Cerebellar cortex (tissue), 1 donor: Measurements from ENCODE around the gene GPC5.

Experiments
- DNase-seq: peaks from one replicate; pipeline ENCODE4 v3.0.0-alpha.2; 2015; ENCODE audit warnings: low spot score

GPC5 gene

DNA sequence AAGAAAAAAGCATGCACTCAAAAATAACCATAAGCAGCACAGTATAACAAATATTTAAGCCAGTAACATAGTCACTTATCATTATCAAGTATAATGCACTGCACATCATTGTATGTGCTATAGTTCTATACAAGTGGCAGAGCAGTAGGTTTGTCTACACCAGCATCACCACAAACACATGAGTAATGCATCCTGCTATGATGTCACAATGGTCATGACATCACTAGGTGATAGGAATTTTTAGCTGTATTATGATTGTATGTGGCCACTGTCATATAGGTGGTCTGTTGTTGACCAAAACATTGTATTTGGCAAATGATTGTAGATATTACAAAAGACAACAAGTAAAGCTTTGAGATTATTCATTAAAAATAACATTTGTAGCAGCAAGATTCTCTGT is 967.5 kb downstream of the GPC5 start:
- no peak for DNase-seq

DNA sequence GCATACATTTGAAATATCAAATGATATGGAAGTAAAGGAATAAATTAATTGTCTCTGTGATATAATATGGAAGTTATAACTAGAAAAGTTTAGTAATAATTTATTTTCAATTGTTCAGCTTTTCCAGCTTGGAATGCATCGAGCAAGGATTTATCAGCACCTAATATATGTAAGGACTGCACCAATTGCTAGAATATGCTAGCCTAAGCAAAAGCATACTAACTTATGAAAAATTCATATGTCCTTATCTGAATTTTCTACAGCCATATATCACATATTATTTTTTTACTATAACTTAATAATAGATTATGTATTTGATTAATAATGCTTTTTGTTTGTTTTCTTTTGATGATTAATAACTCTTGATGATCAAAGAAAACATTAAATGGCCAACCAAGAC is 979.0 kb downstream of the GPC5 start:
- DNase-seq: no peak

DNA sequence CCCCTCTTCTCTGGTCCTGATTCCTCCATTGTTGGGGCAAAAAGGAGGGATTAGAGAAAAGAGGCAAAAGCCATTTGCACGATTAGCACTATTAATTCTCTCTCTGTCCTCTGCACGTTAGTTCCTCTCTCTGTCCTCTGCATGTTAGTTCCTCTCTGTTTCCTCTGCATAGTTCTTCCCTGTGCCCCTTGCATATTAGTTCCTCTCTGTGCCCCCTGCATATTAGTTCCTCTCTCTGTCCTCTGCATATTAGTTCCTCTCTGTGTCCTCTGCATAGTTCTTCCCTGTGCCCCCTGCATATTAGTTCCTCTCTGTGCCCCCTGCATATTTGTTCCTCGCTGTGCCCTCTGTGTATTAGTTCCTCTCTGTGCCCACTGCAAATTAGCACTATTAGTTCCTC is 981.0 kb downstream of the GPC5 start:
- no peak for DNase-seq

DNA sequence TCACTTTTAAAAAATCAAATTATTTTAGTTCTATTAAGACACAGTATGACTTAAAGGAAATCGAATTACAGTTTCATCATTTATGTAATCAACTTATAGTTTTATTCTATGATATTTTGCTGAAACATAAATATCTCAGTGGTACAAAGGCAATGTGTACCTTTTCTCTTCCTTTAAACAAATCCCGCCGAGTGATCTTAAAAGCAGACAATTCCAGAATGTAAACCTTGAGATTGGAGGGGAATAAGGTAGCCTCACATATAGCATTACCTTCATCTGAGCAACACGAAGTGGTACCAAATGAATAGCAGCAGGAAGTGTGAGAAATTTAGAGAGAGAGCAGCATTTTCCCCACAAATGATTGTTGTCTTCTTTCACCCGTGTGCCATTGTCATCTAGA is 986.0 kb downstream of the GPC5 start:
- no peak for DNase-seq

DNA sequence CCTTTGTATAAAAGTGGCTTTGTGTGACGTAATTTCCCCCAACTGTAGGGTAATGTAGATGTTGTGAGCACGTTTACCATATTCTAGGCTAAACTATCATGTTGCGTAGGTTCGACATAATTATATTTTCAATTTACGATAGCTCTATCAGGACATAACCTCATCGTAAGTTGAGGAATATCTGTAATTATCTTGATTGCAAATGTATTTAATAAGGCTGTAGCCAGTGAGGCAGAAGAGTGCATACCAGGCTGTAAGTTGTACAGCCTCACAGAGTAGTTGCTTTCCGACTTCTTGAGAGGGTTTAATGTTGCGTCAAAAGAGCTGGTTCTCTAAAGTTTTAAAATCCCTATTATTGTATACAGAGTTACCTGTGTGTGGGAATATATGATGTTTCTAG is 988.8 kb downstream of the GPC5 start:
- no peak for DNase-seq

DNA sequence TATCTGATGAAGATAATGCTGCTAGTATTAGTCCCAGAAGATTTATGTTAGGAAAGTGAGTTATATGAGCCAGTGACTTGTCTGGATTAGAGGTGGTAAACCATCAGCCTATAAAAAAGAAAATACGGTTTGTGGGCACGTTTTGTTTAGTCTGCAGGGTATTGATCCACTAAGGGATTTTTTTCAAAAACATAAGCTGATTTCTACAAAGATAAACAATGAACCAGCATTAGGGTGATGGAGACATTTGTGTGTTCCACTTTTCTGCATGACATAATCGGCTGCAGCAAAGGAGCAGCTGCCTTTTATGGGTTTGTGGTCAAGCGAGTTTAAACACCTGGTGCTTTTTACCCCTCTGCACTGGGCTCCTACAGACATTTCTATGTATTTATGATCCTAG is 991.8 kb downstream of the GPC5 start:
- no peak for DNase-seq

DNA sequence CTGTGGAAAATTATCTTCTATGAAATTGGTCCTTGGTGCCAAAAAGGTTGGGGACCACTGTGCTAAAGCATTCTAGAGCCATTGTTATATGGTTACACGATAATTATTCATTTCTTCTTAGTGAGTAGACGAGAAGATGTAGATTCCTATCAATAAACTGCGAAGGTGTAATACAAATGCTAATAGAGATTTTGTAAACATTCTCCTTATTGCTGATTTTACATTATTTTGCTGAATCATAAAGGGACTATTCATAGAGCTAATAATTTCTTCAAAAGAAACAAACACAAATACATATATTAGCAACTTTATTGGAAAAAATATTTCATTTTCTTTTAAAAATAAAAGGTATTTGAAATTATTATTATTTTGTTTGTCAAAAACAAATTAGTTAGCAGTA is 1005.2 kb downstream of the GPC5 start:
- DNase-seq: no peak

DNA sequence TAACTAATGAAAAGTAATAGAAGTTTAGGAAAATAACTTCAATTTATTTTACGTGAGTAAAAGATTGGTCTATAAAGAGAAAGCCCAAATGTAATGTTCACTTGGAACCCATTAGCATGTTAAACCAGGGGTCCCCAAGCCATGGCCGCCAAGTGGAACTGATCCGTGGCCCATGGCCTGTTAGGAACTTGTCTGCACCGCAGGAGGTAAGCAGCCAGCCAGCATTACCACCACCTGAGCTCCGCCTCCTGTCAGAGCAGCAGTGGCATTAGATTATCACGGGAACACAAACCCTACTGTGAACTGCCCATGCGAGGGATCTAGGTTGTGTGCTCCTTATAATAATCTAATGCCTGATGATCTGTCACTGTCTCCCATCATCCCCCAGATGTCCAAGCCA is 1009.4 kb downstream of the GPC5 start:
- no peak for DNase-seq

DNA sequence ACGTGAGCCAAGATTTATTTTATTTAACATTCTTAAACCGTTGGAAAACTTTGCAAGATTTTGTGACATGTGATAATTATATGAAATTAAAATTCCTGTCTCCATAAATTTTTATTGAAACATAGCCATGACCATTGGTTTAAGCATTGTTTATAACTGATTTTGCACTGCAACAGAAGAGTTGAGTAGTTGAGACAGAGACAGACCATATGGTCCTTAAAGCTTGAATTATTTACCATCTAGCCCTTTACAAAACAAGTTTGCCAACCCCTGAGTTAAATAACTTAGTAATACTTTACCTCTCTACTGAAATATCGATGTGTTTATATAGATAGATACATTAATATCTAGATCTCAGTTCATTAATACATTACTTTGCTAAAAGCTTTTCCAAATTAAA is 1014.1 kb downstream of the GPC5 start:
- no peak for DNase-seq

DNA sequence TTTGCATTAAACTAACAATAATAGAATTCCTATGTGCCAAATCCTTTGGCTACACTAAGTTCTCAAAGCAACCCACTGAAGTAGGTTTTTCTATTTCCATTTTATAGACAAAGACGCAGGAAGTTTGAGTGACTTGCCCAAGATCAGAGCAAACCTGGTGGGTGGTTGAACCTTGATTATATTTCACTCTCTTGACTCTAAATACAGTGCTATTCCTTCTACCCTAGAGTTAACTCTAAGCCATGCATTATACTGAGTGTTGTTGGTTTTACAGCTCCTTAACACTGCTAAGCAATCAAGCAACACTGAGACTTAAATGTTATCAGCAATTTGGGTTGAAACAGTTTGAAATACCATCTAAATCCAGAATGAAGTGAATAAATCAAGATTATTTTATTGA is 1014.6 kb downstream of the GPC5 start:
- no peak for DNase-seq

DNA sequence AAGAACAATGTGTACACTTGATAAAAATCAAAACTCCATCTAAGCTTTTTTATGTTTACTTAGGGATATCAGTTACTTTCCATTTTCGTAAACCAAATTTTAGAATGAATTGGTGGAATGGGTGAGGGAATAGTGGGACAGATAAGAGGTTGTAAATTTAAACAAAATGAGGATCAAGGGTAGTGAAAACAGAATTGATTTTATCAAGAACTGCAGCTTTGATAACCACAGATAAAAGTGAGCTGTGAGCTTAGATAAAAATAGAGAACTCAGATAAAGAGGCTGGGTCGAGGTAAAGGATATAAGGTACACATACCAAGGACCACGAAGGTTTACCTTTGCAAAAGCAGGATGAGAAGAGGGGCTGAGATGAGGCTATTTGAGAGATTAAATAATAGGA is 1015.0 kb downstream of the GPC5 start:
- DNase-seq: no peak

DNA sequence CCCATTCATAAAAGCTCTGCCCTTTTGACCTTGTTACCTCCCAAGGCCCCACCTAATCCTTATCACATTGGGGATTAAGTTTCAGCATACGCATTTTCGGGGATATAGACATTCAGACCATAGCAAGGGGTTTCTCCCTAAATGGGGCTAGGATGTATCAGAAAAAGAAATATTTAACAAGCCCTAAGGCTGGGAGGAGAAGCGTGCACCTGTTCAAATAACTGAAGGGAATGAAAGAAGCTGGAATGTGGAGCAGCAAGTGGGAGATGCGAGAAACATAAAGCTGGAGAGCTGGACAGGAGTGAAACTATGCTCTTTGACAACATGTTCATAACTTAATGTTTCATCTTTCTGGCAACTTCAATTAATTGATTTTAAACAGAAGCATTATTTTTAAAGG is 1016.4 kb downstream of the GPC5 start:
- no peak for DNase-seq

DNA sequence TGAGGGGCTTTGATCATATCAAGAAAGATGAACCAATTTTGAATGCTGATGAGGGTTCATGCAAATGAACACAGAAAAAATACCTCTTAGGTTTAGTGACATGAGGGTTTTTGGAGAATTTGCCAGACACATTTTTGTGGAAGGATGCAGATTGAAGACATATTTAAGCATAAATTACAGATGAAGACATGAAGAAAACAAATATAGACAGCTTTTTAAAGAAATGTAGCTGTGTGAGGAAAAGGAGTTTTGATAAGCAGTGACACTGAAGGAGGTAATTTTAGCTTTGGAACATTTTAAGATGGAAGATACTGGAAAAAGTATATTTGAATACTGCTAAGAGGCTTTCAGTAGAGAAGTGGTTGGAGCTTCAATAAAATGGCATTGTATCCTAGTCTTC is 1017.4 kb downstream of the GPC5 start:
- no peak for DNase-seq

DNA sequence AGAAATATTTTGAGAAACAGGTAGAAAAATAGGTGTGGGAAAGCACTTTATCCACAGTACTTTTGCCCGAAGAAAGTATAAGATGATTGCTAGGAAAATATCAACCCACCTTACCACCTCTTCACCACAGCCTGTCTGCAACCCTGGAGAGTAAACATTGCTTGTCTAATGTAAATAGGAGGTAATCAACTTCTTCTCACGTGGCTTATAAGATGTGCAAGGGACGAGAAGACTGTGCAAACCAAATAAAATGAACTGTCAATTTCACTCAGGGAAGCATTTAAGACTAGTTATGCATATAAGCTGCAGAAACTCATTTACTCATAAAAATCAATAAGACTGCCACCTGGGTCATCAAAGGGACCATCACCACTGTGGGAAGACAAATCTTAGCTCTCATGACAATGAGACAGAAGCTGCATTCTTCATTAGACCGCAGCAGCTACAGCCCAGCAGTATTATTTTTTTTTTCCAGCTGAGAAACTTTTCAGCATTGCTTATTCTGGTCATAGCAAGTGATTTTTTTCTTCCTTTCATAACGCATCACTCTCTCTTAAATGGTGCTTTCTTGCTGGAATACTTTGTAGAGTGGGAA is 1020.5 kb downstream of the GPC5 start:
- DNase-seq: no peak

DNA sequence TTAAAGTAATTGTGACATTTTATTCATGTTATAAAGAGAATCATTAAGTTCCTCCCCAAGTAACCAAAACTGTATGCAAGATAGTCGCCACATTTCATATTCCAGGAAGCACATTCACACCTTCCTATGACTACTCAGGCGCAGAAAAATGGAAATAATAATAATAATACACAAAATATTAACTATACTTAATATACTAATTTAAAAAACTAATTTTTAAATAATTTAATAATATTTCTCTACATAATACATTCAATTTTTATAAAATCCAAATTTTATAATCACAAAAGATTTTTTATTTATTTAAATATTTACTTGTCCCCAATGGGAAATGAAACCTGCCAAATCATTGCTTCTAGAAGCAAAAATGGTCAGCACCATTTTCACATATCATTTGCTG is 1030.8 kb downstream of the GPC5 start:
- DNase-seq: no peak

DNA sequence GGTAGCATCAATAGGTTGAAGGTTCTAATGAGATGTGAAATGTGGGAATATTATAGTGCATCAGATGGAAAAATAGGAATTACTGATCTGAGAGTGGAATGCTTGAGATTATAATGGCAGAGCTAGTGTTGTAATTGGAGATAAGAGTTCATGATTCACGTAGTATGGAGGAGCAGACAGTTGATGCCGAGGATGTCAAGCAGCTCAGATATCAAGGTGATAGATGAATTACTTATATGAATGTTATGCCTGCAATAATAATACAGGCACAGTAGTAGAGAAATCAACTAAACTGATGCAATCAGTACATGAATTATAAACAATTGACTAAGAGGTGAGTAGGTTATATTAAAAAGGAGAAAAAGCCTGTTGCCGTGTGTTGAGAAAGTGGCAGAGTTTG is 1035.0 kb downstream of the GPC5 start:
- DNase-seq: no peak

DNA sequence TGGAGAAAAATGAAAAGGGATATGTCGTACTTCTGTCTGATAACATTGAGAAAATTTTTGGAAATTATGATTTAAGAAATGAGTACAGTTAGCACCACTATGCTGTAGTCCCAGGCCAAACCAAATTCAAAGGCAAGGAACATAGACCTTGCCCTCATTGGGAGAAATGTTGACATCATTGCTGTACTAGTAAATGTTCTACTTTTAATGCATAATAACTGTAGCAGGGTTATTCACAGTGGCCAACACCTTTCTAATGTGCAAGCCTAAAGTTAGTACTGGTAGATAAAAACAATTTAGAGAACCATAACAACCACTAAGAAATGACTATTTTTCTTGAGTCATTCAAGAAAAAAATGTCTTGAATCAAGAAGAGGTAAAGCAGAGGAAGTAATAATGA is 1035.5 kb downstream of the GPC5 start:
- no peak for DNase-seq

DNA sequence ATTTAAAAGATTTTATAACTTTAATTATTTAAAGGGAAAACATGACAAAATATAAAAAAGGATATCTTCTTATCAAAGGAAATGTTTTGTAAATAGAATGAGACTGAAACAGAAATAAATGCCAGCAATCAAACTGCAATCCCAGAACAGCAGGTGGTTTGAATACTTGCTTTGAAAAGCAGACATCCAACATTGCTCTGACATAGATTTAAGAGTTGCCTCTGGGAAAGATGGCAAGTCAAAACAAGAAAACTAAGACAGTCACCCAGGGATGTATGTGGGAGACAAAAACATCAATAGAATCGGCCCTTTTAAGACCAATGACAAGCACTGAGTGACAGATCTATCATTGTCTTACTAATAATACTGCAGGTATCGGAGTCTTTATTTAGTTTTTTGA is 1038.5 kb downstream of the GPC5 start:
- DNase-seq: no peak

DNA sequence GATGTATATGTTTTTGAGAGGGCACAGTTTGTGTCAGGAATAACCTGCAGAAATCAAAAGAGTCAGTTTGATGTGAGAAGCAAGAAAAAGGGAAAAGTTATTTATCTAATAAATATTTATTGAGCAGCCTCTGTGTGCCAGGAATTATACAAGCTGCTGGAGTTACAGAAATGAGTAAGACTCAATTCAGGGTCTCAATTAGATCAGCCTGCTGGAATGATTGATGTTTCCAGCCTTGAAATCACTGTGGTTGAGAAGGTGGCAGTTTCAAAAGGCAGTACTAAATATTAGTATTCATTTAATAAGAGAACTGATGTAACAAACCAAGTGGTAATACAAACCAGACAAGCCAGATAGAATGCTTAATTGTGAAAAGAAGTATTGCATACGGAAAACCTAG is 1045.8 kb downstream of the GPC5 start:
- no peak for DNase-seq

DNA sequence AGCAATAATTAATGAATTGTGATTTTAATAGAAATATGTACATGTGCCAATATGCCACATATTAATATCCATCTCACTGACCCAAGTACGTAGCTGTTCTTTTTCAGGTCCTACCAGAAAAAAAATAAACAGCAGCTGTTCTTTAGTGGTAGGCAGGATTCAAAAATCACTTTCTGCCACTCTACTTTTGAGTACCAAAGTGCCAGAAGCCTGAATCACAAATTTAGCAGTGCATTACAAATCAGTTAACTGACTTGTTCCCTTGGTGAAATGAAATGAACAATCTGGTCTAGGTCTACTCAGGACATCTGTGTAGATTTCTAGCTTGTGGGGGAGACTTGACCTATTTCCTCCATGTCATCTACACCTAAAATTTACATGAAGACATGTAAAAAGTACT is 1052.6 kb downstream of the GPC5 start:
- no peak for DNase-seq

DNA sequence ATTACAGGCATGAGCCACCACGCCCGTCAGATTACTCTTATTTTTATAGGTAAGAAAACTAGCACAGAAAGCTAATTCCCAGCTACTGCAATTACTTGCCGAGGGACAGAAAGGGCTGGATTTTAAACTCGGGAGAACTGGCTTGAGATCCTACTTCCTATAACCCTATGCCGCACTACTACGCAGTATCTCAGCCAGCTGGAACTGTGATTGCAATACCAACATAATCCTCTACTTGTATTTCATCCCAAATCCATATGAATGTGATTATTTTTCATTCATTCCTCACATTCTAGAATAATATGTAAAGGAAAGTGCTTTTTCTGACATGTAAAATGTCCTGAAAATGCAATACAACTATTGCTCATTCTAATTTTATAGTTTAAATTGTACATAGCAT is 1054.4 kb downstream of the GPC5 start:
- DNase-seq: no peak

DNA sequence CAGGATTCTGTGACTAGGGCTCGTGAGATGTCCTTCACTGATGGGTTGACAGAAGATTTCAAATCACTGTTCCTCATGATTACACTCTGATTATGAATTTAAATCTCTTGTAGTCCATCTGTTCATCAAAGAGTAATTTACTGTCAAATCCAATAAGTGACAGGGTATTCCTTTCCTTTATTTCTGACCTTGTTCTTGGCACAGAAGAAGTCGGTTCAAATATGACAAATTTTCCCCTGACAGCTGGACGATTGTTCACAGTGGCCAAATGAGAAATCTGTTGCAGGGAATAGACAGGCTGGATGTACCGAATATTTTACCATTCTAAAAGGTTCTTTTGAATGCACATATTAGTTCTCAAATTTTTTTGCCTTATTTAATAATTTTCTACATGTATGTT is 1060.9 kb downstream of the GPC5 start:
- DNase-seq: no peak

DNA sequence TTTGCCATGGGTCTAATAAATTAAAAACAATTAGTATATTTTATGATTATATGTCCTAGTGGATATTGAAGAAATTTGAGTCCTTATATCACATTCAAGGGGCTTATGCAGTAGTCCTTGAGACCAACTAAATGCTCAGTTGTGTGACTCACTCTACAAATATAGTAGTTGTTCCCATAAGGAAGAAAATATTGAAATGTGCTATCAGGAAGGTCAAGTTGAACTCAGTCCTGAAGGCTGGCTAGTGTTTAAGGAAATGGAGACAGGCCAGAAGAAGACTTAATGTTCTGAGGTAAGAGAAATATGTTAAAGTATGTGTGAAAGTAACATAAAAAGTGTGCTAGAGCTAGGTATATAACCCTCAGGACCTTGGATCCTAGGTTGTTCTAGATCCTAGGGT is 1062.1 kb downstream of the GPC5 start:
- DNase-seq: no peak

DNA sequence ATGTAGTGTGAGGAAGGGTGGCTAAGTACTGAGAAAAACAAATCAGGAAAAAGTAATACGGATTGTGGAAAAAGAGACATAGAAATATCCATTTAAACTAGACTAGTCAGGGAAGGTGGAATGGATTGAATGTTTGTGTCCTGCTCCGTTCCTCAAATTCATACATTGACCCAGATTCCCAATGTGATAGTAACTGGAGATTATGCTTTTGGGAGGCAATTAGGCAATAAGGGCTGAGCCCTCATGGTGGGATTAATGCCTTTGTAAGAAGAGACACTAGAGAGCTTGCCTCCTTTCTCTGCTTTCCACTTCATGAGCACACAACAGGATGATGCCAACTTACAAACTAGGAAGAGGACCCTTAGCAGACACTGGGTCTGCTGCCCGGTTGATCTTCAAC is 1063.0 kb downstream of the GPC5 start:
- no peak for DNase-seq

DNA sequence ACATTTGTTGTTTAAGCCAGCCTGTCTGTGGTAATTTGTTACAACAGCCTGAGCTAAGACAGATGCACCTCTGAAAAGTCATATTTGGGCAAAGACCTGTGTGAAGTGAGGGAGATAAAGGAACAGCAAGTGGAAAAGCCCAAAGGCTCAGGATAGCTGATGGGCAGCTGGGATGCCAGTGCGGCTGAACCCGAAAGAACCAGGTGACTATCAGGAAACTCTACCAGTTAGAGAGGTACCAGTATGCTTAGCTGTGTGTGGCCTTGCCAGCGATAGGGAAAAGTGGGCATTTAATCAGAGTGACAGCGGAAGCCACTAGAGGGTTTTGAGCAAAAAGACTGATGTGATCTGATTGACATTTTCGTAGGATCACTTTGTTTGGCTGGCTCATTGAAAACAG is 1063.4 kb downstream of the GPC5 start:
- no peak for DNase-seq
